Pancreas (tissue), 10 donors: Measurements from ENCODE around the gene MYMX. TPM values are rescaled to one million over a fixed set of nuclear protein-coding genes. Genes with fewer than 3 reads are reported as not detected.

ENCODE experiments used
- ATAC-seq, 4 donors: fragments of 200-7000 bp; cut with Tn5 transposase; one replicate each; pipeline versions ENCODE4 v1.8.0 to v1.9.1; 2020; ENCODE audit warnings: mild to moderate bottlenecking in 4 of 4, moderate library complexity in 4 of 4
- DNase-seq, 6 donors: peaks; one replicate each; pipeline ENCODE4 v3.0.0-alpha.2; 2020
- FAIRE-seq: peaks from 2 replicates; lab custom pipeline; 2012; peaks lifted over from hg19 to GRCh38; lab: Jason Lieb, UNC
- H3K27ac ChIP-seq, 4 donors: fragments of 200-600 bp; sonication (generic); 1 replicate in 3 of 4; 2 replicates in 1 of 4; pipeline versions ENCODE4 v1.5.0 to v1.8.0; 2020
- H3K27me3 ChIP-seq, 4 donors: fragments of 200-600 bp; one replicate each; pipeline ENCODE4 v1.8.0; 2021
- H3K36me3 ChIP-seq, 3 donors: fragments of 200-600 bp; sonication (generic) in 1 of 3; one replicate each; pipeline versions ENCODE4 v1.5.0 to v1.8.0; 2020 to 2021
- H3K4me1 ChIP-seq, 3 donors: fragments of 200-600 bp; one replicate each; pipeline ENCODE4 v1.8.0; 2021
- H3K4me3 ChIP-seq, 4 donors: fragments of 200-600 bp; sonication (generic) in 2 of 4; one replicate each; pipeline versions ENCODE4 v1.5.0 to v1.8.0; 2020 to 2021
- H3K9me3 ChIP-seq, 4 donors: fragments of 200-600 bp; one replicate each; pipeline ENCODE4 v1.8.0; 2021
- CTCF ChIP-seq, 4 donors: fragments of 200-600 bp; sonication (generic) in 3 of 4; IDR thresholded peaks; one replicate each; pipeline versions ENCODE4 v1.5.0 to v1.8.0; 2021; ENCODE audit warnings: antibody characterized with exemption in 4 of 4
- WGBS, 2 donors: extraction: QIAGEN DNeasy Blood & Tissue Kit; methylation state at CpG; one replicate each; pipeline ENCODE4 v1.1.7; 2013; 5-methylcytosine and 5-hydroxymethylcytosine counted together
- intact Hi-C, 3 donors: fragments of 100-400 bp; cut with DNase I; formaldehyde crosslinking; loops; one replicate each; pipeline versions ENCODE4 v1.11.1 to v1.14.2; 2022
- polyA plus RNA-seq, 2 donors: library from polyadenylated mRNA; stranded (reverse); fragments of 200-250 nt; gene quantifications; one replicate each; pipeline ENCODE4 v1.2.3, GENCODE V29; 2013
- total RNA-seq, 6 donors: library from RNA; stranded (reverse); fragmentation: NEBNext Ultra II Directional in 4 of 6; extraction: Animal tissue kit (Norgen Biotek cat#: 25700) in 4 of 6; gene quantifications; one replicate each; pipeline versions ENCODE4 v1.2.1 to v1.2.4, GENCODE V29; 2021 to 2023
- donor health status: healthy with polysubstance abuse.
- donor health status: DM: no; HTN: no; CAD: no; lungs with moderate emphysema.
- donor health status: DM: no; HTN: no; CAD: no.
- donor health status: control.
- donor health status: control.
- donor health status: Bipolar disorder and iron deficiency.
- donor health status: DM: yes; HTN: yes; CAD: no.
- donor health status: DM: no; HTN: no; CAD: no.
- donor health status: DM: no; HTN: no; CAD: no.
- donor health status: DM: yes; HTN: yes; CAD: no.

MYMX gene
- total and polyA plus RNA-seq, 8 donors, result 0.34 to 4.3 (median 1.7) TPM

- H3K4me3 ChIP-seq, result no peak overlapping the region
- TF ChIP-seq CTCF (IDR thresholded peaks at IDR 0.05), result no peak
- H3K36me3 ChIP-seq, result peaks cover 0 to 3% (median 0%) of the 10 kb centered on the region in 3 donors
- DNase-seq, result peak in 1 of 6 donors; percentile 17
- ATAC-seq, result no peak
- peaks cover 0 to 24% (median 4%) of the 10 kb centered on the region in 3 donors for H3K4me1 ChIP-seq
- 86 to 94% methylated on average over 8 of the region's 8 CpGs for WGBS, 2 donors
- no peak overlapping the region for H3K27ac ChIP-seq
- H3K27me3 ChIP-seq, result no peaks in the 10 kb centered on the region
- H3K9me3 ChIP-seq, result no peaks in the 10 kb centered on the region
- intact Hi-C loops, result no loop called here
- FAIRE-seq, result no peak
Observed at GRCh38 chr6:44261581-44261980, 44.9 kb downstream of the MYMX start.

GRCh38 chr6:44262467-44263353 lies 46.0 kb downstream of the MYMX start:
- peak overlapping the region in 2 of 4 donors; percentile 81 to 87 for H3K27ac ChIP-seq
- FAIRE-seq, result no peak

GRCh38 chr6:44263354-44264100 lies 46.8 kb downstream of the MYMX start:
- ATAC-seq, result peak in 3 of 4 donors; percentile 12 to 51 (median 34)
- Histone ChIP-seq H3K4me1 (peaks cover 0 to 21% (median 4%) of the 10 kb centered on the region in 3 donors), H3K36me3 (peaks cover 0 to 3% (median 0%) of the 10 kb centered on the region in 3 donors), H3K9me3 (no peaks in the 10 kb centered on the region), H3K27ac (peak overlapping the region in 2 of 4 donors; percentile 81 to 87), H3K4me3 (peak overlapping the region in 3 of 4 donors; percentile 45 to 93 (median 72)), H3K27me3 (no peaks in the 10 kb centered on the region)
- no peak for TF ChIP-seq CTCF (IDR thresholded peaks at IDR 0.05)
- intact Hi-C loops, result no loop called here
- peak in 2 of 6 donors; percentile 51 to 64 for DNase-seq
- FAIRE-seq, result no peak
- 45 to 51% methylated on average over 9 of the region's 9 CpGs for WGBS, 2 donors

More at GRCh38 chr6:44262467-44263353, 46.0 kb downstream of the MYMX start:
- no peak for TF ChIP-seq CTCF (IDR thresholded peaks at IDR 0.05)
- Histone ChIP-seq H3K4me1 (peaks cover 0 to 23% (median 4%) of the 10 kb centered on the region in 3 donors), H3K9me3 (no peaks in the 10 kb centered on the region), H3K4me3 (peak overlapping the region in 2 of 4 donors; percentile 1 to 93), H3K36me3 (peaks cover 0 to 3% (median 0%) of the 10 kb centered on the region in 3 donors), H3K27me3 (no peaks in the 10 kb centered on the region)
- no peak for ATAC-seq
- intact Hi-C loops, result no loop called here
- WGBS, 2 donors, result 58 to 67% methylated on average over 7 of the region's 7 CpGs
- no peak for DNase-seq

DNA sequence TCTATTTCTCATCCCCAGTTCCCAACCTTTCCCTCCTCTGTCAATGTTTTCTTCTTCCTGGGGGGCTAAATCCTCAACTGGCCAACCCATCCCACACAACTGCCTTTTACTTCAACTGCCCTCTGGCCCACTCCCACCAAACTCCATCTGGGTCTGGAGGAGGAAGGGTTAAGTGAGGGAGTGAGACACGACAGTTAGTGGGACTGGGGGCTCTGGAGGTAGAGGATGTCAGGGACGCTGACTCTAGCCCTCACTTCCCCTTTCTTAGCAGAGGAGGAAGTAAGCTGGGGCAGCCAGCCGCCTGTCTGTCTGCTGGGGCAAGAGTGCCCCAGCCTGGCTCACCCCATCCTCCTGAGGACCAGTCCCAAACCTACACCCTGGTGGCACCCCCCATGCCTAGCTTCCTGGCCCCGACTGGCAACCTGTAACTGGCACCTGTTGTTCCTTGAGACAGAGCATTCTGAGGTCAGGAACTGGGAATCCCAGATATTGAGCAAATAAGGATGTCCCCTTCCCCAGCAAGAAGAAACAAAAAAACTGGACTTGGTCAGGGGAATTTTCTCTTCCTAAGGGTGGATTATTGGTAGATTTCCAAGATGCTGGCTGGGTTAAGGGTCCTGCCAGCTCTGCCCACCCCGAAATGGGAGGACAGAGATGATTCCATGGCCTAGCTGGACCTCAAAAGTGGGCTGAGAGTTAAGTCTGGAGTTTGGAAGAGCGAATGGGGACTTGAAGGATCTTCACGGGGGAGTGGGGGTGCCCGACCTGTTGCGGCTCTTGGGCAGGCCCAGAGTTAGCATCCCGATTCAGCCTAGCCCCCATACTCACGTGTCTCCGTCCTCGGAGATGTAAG lies 47.7 kb downstream of the MYMX start:
- no peaks in the 10 kb centered on the region for H3K27me3 ChIP-seq
- ATAC-seq (peak in 2 of 4 donors; percentile 21 to 23), FAIRE-seq (no peak), DNase-seq (peak in 3 of 6 donors; percentile 54 to 75 (median 69))
- H3K9me3 ChIP-seq, result no peaks in the 10 kb centered on the region
- intact Hi-C loops, result loop anchor here in 2 of 3 donors (5.0 kb wide), 2 partner anchors 68 to 73 kb away; no protein-coding TSS in a partner anchor
- peaks cover 0 to 21% (median 4%) of the 10 kb centered on the region in 3 donors for H3K4me1 ChIP-seq
- peak overlapping the region; percentile 45 to 93 (median 80) for H3K4me3 ChIP-seq
- TF ChIP-seq CTCF (IDR thresholded peaks at IDR 0.05), result no peak
- peaks cover 0 to 3% (median 0%) of the 10 kb centered on the region in 3 donors for H3K36me3 ChIP-seq
- H3K27ac ChIP-seq, result peak overlapping the region; percentile 48 to 87 (median 78)
- 7 to 10% methylated on average over 13 of the region's 13 CpGs for WGBS, 2 donors
